ENCODE measurements around the gene EXOG.

GRCh38 chr3:38477839-38478450 is 18.2 kb upstream of the EXOG start:
- TF ChIP-seq, protein P1, sequence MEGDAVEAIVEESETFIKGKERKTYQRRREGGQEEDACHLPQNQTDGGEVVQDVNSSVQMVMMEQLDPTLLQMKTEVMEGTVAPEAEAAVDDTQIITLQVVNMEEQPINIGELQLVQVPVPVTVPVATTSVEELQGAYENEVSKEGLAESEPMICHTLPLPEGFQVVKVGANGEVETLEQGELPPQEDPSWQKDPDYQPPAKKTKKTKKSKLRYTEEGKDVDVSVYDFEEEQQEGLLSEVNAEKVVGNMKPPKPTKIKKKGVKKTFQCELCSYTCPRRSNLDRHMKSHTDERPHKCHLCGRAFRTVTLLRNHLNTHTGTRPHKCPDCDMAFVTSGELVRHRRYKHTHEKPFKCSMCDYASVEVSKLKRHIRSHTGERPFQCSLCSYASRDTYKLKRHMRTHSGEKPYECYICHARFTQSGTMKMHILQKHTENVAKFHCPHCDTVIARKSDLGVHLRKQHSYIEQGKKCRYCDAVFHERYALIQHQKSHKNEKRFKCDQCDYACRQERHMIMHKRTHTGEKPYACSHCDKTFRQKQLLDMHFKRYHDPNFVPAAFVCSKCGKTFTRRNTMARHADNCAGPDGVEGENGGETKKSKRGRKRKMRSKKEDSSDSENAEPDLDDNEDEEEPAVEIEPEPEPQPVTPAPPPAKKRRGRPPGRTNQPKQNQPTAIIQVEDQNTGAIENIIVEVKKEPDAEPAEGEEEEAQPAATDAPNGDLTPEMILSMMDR (IDR thresholded peaks at IDR 0.05), result no peak
- no peak for TF ChIP-seq POLR2A (IDR thresholded peaks at IDR 0.05)

Measured in prostate gland (tissue), 2 donors.